HG03045 (cell line): Measurements from ENCODE around the gene MSN.

ENCODE experiments used
- ATAC-seq: cut with Tn5 transposase; IDR thresholded peaks from one replicate; pipeline ENCODE4 v1.9.1; 2021; ENCODE audit warnings: mild to moderate bottlenecking, moderate library complexity; ENCODE audit not compliant: unreplicated experiment

The MSN gene

DNA sequence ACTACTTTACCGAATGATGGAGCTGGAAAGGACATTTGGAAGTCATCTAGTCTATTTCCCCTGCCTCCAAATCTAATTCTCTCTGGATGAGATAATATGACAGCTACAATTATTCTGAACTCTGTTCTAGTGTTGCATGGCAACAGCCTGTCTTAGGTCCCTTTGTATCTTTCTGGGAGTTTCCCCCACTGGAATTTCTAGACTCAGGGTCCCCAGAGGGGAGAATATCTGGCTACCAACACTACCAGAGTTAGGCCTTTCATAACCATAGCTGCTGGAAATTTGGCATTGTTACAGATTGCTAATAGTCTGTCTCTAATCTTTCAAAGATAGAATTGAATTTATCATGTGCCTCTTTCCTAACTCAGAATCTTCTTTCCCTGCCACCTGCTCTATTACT lies 4.5 kb downstream of the MSN start:
- no peak for ATAC-seq

DNA sequence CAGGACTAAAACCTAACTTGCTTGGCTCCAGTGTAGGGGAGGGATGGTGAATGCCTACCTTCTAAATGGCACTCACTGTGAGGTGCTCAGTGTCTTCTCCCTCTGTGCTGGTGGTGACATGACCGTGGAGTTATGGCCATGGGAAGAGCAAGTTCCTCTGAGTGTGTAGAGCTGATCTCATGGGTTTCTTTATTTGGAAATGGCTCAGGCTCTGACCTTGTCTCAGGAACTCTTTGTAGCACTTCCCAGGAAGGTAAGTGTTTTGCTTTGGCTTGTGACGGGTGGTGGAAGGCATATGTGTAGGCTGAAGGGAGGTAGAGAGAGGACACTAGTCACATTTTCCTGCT lies 6.4 kb downstream of the MSN start:
- no peak for ATAC-seq

DNA sequence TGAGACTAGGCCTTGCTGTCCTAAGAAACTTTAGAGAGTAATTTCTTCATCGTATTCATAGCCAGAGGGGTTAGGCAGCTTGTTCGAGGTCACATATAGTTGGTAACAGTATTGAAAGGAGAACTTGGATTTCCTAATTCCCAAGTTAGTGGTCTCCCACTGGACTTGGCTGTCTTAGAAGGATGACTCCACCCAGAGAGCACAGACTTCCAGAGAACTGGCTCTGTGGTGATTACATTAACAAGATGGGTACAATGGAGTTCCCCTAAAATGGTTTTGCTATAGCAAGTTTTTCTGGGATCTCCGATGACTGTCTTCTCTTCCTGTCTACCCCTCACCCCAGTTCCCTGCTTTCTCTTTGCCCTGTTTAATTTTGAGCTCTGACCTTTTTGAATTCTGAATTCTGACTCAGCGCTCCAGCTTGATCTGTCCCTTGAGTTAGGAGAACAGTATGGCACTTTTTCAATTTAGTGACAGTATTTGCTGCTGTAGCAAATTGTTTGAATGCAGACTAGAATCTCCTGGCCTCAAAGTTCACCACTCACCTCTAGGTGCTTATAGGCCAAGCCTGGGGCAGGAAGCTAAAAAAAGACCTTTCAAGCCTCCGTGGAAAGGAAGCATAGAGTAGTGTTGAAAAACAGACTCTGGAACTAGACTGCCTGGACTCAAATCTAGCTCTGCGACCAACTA lies 6.9 kb downstream of the MSN start:
- no peak for ATAC-seq

DNA sequence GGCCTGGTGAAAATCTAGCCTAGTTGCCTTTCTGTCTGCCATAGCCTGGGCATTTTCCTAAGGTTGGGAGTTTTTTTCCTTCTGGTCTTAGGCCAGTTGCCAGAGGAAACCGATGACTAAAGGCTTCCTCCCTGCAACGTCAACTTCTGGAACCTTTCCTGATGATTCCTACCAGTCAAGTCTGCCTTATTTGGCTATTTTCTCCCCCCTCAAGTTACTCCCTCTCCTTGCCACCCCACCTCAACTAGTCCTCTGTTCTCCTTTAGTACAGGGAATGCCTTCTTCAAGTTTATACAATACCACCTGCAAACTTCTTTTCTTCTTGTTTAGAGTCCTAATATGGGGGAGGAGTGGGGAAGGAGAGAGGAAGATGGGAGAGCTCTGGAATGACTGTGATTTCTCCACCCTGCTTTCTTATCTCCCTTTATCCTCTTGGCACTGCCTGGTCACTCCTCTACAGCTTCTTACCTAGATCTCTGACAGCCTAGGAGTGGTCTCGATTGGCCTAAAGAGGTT lies 10.6 kb downstream of the MSN start:
- no peak for ATAC-seq

DNA sequence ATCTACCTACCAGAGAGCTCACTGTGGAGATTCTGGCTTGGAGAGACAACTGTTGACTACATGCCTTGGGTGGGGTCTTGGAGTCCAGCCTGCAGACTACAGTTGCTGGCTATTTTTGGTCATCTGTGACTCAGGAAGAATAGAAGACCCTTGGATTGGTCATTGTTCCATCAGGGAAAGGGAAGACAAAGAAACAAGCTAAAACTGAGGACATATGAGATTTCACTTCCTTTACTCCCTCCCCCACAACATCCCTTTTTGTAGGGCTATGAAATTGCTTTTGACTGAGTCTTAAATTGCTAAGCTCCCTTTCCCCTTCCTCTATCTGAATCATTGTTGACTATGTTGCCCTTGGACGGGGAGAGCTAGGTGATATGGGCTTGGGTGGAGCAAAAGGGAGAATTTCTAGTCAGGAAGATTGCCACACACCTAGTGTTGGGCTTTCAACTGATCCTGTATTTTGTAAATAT lies 11.7 kb downstream of the MSN start:
- no peak for ATAC-seq

DNA sequence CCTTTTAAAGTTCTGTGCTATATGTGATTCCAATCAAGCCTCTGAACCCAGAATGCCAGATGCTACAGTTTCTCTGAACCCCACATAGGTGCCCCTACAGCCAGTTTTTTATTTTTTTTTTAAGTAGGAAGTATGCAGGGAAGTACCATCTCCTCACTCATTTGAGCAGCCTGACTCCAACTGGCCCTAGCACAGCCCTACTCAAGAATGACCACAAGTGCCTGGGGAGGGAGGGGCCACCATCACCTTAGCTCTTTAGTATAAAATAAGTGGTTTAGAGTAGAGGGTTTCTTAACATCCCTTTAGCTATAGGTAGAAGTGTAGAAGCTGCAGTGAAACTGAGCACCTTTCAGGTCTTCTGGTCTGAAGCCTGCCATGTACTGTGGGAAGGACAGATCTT lies 14.4 kb downstream of the MSN start:
- ATAC-seq = no peak

DNA sequence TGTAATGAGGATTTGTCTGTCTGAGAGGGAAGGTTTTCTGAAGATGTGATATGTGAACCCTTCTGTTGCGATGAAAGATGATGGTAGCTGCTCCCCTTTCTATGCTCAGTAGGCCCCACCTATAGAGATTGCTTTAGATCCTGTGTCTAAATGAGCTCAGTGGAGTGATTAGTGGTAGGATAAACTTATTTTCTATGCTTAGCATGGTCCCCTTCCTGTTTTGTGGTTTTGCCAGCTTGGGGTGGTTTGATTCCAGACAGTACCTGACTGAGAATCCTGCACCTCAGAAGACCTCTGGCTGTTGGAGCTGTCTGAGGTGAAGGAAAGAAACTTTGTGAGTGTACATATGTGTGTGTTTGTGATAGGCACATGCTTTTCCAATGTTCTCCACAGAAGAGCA lies 17.7 kb downstream of the MSN start:
- no peak for ATAC-seq

DNA sequence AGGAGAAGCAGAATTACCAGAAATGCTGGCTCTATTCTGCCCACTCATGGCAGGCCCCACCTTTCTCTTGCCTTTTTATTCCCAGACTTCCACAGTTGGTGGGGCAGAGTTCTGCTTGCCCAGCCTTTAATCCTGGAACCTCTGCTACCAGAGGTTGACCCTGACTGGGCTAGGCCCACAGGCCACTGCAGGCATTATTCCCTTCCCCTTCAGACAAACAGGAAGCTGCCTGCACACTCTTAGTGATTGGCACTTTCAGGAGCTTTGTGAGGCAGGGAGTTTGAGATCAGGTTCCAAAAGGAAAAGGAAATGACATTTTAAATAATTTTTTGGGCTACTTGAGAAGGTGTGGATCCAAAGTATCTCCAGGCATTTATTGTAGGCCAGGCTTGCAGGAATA lies 18.8 kb downstream of the MSN start:
- ATAC-seq = no peak

DNA sequence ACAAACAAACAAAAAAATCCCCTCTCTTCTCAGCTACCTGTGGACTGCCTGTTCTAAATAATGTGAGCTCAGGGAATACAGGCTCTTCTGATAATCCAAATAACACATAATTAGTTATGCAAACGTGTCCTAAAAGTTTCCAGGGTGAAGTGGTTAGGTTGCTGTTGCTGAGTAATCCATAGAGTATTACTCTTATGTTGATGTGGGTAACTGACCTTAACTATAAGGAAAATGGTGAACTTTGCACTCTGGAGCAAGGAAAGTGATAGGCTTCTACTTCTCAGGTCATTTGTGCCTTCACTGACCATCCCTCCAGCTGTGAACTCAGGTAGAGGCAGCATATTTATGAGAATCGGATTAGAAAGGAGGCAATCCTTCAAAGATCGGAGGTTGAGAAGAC lies 19.9 kb downstream of the MSN start:
- ATAC-seq = no peak

DNA sequence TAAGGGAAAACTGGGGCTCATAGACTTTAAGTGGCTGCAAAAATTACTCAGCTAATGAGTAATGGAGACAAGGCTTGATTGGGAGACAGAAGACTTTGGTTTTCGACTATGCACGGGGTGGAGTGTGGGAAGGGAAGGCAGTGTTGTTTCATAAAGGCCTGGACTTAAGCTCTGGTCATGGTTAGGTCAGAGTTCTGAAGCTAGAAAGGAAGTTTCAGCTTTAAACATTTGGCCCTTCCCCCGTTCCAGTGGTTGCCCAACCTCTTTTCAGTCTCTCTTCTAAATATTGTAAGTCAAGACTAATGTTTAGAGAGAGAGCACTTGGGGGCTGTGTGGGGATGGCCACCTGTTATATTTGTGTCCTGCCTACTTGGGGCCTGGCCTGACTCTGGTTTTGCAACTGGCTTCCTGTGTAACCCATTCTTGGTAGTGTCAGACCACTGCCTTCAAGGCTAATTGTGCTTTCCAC lies 21.0 kb downstream of the MSN start:
- ATAC-seq = peak; percentile 83

DNA sequence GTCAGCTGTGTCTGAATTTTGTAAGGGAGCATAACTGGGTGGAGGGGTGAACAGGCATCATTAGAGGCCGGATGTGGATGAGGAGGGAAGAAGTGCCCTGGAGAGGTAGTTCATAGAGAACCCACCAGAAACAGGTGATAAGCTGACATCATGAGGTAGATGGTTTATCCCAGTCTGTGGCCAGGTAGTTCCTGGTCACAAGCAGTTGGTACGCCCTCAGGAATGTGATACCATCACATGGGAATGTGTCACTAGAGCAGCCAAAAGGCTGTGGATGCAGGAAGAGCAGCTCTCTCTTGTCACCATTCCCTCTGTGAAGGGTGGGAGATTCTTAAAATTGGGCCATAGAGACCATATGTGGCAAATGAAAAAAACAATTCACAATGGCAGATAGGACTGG lies 21.9 kb downstream of the MSN start:
- no peak for ATAC-seq

DNA sequence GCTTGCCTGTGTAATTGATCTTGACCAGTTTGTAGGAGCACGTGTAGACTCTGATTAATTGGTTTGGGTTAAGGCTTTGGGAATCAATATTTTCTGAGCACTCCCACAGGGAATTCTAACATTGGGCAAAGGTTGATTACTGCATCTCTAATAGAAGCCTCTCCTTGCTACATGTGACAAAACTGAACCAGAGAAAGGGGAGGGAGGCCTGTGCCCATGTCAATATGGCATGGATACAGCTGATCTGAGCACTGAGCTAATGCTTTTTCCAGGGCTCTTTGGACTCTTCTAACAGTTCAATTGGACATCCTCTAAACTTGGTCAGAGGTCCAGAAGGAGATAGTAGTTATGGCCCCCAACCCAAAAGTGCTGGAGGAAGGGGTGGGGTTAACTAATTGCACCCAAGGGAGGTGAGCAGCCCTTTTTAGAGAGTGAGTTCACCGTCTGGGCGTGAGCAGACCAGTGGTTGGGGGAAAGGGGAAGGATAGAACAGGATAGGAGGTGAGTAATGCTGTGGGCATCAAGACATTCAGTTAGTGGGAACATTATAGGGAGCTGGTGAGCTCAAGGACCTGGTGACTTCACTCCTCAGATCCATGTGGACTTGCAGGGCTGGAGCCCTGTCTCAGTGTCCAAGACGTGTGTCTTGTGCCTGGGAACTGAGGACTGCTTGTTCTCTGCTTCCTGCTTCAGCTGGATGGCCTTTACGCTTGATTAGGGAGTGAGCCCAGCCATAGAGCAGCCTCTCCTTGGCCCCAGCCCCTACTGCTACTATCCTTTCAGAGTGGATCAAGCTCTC lies 22.8 kb downstream of the MSN start:
- no peak for ATAC-seq

DNA sequence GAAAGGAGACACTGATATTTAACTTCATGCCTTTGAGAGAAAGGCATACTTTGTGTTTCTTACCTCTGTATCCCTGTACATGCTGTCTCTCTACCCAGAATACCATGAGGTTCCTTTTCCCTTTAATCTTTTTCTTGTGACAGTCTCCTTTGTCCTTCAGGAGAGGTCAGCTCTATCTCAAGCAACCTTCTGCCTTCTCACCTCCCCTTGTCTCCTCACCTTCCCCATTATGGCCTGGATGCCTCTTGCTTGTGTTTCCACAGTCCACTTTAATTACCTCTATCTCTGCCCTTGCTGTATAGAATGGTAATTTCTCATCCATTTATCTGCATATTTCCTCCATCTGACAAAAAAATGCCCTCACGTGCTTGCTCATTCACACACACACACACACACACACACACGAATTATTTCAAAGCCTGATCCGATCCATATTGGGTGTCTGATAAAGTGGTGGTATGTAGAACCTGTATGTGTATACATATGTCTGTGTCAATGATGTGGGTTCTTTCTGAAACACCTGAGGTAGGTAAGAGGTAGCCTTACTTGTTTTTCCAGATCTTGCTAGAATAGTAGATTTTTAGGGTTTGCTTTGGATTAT lies 28.5 kb downstream of the MSN start:
- no peak for ATAC-seq

DNA sequence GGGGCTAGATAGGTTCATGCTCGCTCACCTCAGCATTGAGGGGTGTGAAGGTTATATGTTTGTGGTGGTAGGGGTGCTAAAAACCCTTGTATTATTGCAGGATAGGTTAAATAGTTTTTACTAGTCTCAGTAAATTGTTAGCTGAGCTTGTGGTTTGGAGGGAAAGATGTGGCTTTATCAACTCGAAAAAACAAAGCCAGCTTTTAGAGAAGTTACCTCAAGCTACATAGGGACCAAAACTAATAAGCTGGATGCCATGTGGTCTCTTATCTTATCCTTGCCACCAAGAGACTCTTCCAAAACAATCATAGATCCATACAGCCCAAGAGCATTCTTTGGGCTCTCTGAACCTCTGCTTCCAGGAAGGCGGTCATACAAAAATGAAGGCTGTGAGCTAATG lies 29.2 kb downstream of the MSN start:
- no peak for ATAC-seq

DNA sequence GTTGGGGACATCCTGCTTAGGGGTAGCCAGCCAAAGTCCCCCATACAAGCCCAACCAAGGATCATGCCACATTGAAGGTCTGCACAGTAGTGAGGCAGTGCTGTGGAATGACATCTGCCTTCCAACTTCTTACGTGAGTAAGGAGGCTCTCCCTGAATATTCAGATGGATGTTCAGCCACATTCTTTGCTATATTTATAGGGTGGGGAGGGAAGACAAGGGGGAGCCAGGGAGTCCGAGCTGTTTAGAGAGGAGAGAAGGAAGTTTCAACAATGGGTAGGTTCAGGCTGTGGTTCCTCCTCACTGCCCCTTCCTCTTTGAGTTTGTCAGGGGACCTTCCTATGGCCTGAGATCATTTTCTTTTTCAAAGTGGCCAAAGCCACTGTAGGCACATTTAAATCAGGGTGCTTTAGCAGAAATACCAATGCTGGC lies 29.8 kb downstream of the MSN start:
- ATAC-seq = no peak

DNA sequence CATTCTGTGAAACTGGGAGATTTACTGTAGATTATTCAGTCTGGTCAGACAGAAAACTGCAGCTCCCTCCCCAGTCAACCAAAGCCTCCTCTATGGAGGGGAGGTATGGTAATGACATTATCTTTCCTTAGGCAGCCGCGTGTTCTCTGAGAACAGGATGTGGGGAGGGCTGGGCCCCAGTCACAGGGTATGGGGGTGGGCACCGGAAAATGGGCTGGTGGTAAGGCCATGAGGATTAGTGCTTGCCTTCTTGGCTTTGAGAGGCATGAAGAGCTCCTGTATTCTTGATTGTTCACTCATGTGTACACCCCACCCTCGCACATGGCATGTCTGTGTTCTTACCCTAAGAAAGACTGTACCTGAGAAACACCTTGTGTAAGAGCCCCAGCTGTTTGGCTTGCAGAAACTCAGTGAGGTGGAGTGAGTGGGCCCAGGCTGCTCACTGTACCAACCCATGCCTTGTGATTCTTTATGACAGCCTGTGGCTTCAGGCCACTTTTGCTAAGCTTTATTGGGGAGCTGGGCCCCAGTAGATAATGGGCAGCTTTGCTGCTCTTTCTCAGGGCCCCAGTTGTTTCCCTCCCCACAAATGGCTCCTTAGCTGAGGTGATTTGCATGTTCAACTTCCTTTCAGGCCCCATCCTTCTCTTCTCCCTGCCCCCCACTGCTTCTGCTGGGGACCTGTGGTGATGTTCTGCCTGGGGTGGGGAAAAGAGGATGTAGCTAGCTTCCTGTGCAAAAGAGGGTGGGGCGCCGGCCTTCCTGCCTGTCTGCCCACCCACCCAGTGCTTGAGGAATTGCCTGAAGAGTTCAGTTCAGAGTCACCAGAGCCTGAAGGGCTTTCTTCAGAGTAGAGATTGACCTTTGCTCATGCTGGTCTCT lies 30.7 kb downstream of the MSN start:
- peak; percentile 70 for ATAC-seq

DNA sequence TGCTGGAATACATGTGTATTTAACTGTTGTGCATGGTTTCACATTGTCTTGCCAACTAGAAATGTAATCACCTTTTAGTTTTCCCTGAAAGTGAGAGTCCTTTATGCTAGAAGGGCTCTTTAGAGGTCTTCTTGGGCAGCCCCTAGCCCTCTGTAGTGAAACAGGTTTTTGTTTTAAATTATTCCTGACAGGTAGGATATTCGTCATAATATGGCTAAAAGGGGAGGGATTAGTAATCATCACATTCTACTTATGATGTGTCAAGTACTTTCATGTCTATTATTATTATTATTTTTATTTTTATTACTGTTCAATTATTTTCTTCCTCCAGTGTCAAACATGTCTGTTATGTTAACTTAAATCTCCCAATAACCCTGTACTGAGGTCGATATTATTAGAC lies 35.5 kb downstream of the MSN start:
- ATAC-seq = no peak

DNA sequence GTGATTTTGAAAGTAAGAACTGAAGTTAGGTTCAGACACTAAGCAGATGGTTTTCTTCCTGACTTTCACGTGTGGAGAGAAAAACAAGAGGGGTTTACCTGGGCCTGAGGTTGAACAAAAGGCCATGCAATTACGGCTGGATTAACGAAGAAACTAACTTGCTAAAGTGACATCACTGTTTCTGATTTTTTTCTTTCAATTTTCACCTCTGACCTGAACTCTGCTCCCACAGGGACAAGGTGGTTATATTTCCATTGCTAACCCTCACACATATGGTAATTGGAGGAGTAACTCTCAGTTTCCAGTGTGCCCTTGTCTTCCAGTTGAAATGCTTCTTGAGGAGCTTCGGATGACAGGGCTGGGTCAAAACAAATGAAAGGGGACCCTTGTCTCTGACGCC lies 38.0 kb downstream of the MSN start:
- ATAC-seq = no peak

DNA sequence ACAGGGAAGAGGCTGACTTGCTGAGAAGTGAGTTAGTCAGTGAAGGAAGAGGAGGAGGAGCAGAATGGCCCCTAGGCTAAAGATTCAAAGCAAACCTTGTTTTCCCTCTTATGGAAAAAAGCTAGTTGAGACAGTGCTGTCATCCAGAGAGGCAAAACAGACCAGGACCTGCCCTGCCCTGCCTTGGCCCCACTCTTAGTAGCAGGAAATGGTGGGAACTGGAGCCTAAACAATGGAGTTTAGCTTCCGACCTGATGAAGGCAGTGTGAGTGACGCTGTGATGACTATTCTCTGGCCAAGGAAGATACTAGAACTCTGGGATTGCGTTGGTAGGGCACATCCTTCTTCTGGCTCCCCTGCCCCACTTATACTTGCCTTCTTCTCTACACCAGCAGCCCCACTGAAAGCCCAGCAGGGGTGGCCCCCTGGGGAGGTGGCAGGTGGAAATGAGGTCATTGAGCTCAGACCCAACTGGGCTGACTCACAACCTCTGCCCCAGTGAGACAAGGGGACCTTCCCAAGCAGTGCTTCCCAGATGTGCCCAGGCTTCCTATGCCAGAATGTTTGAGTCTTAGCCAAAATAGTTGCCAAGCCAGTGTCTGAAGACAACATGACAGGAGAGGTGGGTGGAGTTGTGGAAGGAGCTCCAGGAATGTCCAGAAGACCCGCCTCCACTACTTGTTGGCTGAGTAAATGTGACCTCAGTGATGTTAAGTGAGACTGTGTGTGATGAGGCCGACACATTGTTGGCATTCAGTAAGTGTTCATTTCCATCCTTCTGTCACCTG lies 38.8 kb downstream of the MSN start:
- no peak for ATAC-seq

DNA sequence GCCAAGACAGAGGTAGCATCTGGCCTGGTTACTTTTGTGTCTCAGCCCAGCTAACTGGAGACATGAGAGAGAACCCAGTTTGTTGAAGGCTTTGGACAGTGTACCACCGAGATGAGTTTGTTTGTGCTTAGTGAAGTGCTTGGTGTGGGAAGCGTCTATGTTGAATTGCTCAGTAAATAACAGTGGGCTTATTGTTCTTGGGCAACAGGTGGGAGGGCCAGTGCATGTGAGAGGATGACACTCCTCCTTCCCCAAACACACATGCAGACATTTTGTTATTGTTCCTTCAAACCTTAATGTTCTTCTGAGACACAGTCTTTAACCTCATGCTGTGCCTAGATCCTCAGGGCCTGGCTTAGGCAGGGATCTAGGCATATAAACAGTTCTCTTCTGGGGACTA lies 39.7 kb downstream of the MSN start:
- ATAC-seq = no peak
